Erythroblast (primary cell): ENCODE measurements around the gene CENPC.

Experiments
- DNase-seq, 2 experiments: peaks; one replicate each; lab custom pipeline; 2025; lab: John Stamatoyannopoulos, UW
- GATA1 ChIP-seq: IDR thresholded peaks from 2 replicates; pipeline ENCODE4 v1.6.1; 2011; ENCODE audit warnings: low read depth, mild to moderate bottlenecking, control low read depth, low read length, moderate library complexity
- POLR2A ChIP-seq: IDR thresholded peaks from 2 replicates; pipeline ENCODE4 v1.6.1; 2011; ENCODE audit warnings: mild to moderate bottlenecking, low read length

The CENPC gene

DNA sequence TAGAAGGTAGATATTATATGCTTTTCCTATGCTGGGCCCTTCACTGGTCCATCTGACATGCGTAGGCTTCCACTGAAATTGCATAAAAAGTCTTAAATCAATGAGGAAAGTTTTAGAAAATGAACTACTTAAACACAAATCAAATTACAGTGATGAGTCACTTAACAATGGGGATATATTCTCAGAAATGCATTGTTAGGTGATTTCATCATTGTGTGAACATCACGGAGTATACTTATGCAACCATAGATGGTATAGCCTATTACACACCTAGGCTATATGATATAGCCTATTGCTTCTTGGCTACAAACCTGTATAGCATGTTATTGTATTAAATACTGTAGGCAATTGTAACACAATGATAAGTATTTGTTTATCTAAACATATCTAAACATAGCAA is 23.5 kb upstream of the CENPC start:
- TF ChIP-seq GATA1 = no peak
- TF ChIP-seq POLR2A = no peak
- no peak for DNase-seq

DNA sequence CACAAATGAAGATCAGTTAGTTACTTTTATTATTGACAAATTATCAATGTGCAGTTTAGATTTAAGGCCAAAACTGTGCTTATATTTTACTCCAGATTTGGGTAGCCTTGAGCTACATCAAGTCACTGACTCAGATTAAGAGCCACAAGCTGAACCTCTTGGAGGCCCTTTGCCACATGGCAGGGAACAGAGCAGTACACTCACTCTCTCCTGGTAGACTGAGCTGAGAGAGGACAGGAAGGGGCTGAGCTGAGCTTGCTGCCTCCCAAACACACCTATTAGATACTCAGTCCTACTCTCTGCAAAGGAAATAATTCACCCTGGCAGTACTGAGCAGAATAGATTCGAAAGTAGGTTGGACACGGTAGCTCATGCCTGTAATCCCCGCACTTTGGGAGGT is 21.0 kb upstream of the CENPC start:
- no peak for DNase-seq
- TF ChIP-seq GATA1 = no peak
- TF ChIP-seq POLR2A = no peak

GRCh38 chr4:67565284-67565683 is 20.0 kb upstream of the CENPC start:
- TF ChIP-seq GATA1 (no peak), POLR2A (no peak)
- DNase-seq = no peak

GRCh38 chr4:67558493-67558892 is 13.2 kb upstream of the CENPC start, which contains the start of gene STAP1:
Gene STAP1, plus strand, starts transcription at chr4:67558727. Its CDS starts 83 bp downstream, at chr4:67558810.
- peak in 1 of 2 experiments; percentile 4 for DNase-seq
- TF ChIP-seq POLR2A (peak; percentile 57), GATA1 (no peak)

DNA sequence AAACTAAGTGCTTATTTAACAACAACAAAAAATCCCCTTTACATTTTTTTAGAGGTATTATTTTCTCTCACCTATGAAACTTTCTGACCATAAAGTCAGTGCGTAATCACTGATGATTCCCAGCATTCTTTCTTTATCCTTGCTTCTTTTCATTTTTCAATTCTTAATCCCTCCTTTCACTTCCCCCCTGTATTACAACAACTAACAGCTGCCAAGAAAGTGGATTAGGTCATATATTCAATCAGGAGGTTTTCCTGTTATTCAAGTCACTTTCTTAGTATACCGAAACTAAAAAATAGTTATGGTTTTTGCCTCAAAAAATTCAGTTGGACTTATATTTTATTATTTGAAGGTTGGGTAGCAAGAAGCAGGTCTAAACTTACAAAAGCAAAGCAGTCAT is 11.1 kb upstream of the CENPC start:
- DNase-seq = no peak
- TF ChIP-seq POLR2A (no peak), GATA1 (no peak)

DNA sequence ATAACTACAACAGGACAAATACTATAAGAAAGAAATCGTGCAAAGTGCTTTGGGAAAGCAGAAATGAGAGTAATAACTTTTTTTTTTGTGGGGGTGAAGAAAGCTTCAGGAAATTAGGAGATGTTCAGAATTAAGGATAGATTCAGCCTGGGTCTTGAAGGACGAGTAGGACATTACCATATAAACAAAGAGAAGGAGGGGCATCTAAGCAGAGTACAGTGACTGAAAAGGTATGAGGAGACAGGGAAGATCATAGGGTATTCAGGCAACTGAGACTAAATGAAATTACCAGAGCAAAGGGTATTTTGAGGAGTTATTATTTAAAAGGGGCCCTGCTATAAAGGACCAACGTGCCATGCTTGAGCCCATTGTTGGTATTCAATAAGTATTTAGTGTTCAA is 10.1 kb upstream of the CENPC start:
- no peak for TF ChIP-seq GATA1
- no peak for TF ChIP-seq POLR2A
- no peak for DNase-seq

DNA sequence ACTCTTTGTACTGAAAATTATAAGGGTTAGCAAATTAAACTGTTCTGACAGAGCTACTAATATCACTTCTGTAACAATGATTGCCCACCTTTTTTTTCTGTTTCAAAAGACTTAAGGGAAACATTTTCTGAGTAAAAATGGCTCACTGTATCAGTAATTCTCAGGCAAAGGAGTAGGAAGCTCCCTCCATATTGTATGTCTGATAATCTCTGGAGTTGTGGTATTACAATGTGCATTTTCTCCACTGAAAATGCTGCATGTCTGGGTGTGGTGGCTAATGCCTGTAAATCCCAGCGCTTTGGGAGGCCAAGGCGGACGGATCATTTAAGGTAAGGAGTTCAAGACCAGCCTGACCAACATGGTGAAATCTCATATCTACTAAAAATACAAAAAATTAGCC is 8.8 kb upstream of the CENPC start:
- DNase-seq = peak in 1 of 2 experiments; percentile 39
- TF ChIP-seq GATA1 (no peak), POLR2A (no peak)

DNA sequence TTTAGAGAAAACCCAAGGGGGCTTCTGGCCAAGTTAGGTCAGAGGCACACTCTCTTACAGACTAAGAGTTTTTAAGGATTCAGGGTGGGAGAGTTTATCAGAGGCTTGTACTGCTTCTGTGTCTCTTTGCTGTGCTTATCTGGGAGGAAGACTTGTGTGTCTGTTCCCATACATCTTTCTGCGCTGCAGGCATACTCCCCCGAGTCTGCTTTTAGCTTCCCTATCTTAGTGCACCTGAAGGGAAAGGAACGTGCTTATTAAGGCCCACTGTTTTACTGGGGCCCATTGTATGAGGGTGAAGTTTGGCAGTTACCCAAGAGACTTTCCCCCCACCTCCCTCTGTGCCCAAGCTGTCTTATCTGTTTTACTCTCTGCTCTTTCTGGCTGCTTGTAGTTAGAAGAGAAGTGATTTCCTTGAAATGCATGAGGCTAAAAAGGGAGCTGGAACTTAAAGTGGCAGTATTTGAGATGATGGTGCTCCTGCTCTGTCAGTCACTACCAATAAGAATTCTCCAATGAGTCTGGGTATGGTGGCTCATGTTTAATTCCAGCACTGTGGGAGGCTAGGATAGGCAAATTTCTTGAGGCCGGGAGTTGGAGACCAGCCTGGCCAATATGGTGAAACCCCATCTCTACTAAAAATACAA is 7.0 kb upstream of the CENPC start:
- DNase-seq = peak; percentile 25 to 72

DNA sequence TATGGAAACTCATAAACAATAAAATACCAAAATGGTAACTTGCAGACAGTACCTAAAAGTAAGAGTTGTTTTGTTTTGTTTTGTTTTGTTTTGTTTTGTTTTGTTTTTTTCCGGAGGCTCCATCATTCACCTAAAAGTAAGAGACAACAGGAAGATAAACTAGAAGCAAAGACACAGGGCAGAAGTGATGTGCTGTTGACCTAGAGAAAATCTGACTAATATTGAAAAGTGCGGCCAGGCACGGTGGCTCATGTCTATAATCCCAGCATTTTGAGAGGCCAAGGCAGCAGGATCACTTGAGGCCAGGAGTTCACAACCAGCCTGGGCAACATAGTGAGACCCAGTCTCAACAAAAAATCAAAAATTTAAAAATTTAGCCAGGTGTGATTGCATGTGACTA is 5.6 kb upstream of the CENPC start:
- TF ChIP-seq POLR2A (no peak), GATA1 (no peak)
- no peak for DNase-seq

- no peak for DNase-seq
- no peak for TF ChIP-seq POLR2A
- no peak for TF ChIP-seq GATA1
Observed at GRCh38 chr4:67550451-67550850, 5.1 kb upstream of the CENPC start.

- peak; percentile 54 to 55 for DNase-seq
- TF ChIP-seq POLR2A (no peak), GATA1 (no peak)
Observed at GRCh38 chr4:67549123-67549522, 3.8 kb upstream of the CENPC start.

DNA sequence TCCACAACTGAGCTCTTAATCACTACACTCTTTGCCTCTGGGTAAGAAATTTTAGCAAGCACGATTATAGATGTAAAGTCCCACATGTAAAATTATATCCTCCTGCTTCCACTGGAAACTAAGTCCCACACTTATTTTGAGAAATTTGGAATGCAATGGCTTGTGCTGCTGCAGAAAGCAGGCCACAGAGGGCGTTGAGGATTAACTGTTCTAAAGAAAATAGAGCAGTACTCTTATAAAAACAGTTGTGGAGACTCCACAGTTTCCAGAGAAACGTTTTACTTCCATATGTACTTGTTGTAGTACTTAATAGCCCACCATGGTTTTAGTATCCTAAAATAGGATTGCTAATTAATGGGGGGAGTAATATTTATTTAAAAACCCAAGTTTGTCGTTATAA is 1.7 kb upstream of the CENPC start:
- no peak for DNase-seq
- no peak for TF ChIP-seq GATA1
- TF ChIP-seq POLR2A = no peak

GRCh38 chr4:67546004-67546356 is 677 bp upstream of the CENPC start:
- DNase-seq = peak in 1 of 2 experiments; percentile 31
- no peak for TF ChIP-seq GATA1
- TF ChIP-seq POLR2A = no peak

GRCh38 chr4:67542076-67542475 is 3.2 kb downstream of the CENPC start:
- DNase-seq = no peak
- no peak for TF ChIP-seq GATA1
- TF ChIP-seq POLR2A = no peak

GRCh38 chr4:67539830-67540229 is 5.5 kb downstream of the CENPC start:
- no peak for DNase-seq
- TF ChIP-seq POLR2A = no peak
- TF ChIP-seq GATA1 = no peak
